ENCODE data around the gene SPDYA. TPM values are rescaled to one million over a fixed set of nuclear protein-coding genes. Genes with fewer than 3 reads are reported as not detected.

The SPDYA gene
- total RNA-seq, 1 experiment from 2014 or later = 0.87 TPM

DNA sequence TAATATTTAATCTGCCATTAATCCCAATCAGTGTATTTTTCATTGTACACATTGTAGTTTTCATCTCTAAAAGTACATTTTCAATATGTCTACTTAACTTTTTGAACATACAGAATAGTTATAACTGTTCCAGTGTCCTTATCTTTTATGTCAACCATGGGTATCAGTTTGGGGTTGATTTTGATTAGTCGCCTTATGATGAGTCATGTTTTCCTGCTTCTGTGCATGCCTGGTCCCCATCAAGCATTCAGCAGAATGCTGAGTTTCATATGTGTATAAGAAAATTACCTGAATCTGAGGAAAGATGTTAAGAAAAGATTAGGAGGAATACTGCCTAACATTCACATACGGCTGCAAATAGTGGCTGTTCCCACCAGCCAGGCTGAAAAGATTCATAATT is 17.7 kb downstream of the SPDYA start:
- Histone ChIP-seq H3K27me3 (ENCODE audit: control insufficient read depth, insufficient read depth, low read length) (no peaks in the 10 kb centered on the region), H3K4me1 (ENCODE audit: control insufficient read depth, insufficient read depth, low read length) (no peaks in the 10 kb centered on the region), H3K9me3 (ENCODE audit: control insufficient read depth, insufficient read depth, low read depth, low read length) (no peaks in the 10 kb centered on the region), H3K4me3 (ENCODE audit: low read depth in 2 of 2, low read length in 2 of 2) (no peak overlapping the region), H3K27ac (ENCODE audit: low read length) (no peak overlapping the region), H3K36me3 (ENCODE audit: control insufficient read depth, insufficient read depth, low read length) (no peaks in the 10 kb centered on the region)
- TF ChIP-seq POLR2AphosphoS5 (IDR thresholded peaks at IDR 0.05; ENCODE audit: low read depth, low read length) (no peak), TCF7L2 (IDR thresholded peaks at IDR 0.05; ENCODE audit: low read depth, low read length) (no peak), SIN3A (IDR thresholded peaks at IDR 0.05; ENCODE audit: borderline replicate concordance, insufficient read depth, low read depth, low read length) (no peak)
- TF ChIP-seq, protein P1, sequence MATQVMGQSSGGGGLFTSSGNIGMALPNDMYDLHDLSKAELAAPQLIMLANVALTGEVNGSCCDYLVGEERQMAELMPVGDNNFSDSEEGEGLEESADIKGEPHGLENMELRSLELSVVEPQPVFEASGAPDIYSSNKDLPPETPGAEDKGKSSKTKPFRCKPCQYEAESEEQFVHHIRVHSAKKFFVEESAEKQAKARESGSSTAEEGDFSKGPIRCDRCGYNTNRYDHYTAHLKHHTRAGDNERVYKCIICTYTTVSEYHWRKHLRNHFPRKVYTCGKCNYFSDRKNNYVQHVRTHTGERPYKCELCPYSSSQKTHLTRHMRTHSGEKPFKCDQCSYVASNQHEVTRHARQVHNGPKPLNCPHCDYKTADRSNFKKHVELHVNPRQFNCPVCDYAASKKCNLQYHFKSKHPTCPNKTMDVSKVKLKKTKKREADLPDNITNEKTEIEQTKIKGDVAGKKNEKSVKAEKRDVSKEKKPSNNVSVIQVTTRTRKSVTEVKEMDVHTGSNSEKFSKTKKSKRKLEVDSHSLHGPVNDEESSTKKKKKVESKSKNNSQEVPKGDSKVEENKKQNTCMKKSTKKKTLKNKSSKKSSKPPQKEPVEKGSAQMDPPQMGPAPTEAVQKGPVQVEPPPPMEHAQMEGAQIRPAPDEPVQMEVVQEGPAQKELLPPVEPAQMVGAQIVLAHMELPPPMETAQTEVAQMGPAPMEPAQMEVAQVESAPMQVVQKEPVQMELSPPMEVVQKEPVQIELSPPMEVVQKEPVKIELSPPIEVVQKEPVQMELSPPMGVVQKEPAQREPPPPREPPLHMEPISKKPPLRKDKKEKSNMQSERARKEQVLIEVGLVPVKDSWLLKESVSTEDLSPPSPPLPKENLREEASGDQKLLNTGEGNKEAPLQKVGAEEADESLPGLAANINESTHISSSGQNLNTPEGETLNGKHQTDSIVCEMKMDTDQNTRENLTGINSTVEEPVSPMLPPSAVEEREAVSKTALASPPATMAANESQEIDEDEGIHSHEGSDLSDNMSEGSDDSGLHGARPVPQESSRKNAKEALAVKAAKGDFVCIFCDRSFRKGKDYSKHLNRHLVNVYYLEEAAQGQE (IDR thresholded peaks at IDR 0.05; ENCODE audit: insufficient read depth in 1 of 2, low read depth in 2 of 2, low read length in 1 of 2) = no peak
- TF ChIP-seq, protein P2, sequence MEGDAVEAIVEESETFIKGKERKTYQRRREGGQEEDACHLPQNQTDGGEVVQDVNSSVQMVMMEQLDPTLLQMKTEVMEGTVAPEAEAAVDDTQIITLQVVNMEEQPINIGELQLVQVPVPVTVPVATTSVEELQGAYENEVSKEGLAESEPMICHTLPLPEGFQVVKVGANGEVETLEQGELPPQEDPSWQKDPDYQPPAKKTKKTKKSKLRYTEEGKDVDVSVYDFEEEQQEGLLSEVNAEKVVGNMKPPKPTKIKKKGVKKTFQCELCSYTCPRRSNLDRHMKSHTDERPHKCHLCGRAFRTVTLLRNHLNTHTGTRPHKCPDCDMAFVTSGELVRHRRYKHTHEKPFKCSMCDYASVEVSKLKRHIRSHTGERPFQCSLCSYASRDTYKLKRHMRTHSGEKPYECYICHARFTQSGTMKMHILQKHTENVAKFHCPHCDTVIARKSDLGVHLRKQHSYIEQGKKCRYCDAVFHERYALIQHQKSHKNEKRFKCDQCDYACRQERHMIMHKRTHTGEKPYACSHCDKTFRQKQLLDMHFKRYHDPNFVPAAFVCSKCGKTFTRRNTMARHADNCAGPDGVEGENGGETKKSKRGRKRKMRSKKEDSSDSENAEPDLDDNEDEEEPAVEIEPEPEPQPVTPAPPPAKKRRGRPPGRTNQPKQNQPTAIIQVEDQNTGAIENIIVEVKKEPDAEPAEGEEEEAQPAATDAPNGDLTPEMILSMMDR (IDR thresholded peaks at IDR 0.05) = no peak
- ChIA-PET POLR2A (no interaction called here), CTCF (no interaction called here)
- no TSS peak for BruUV-seq (replicated peaks)
- DNase-seq (ENCODE audit: low read depth, low spot score) (no peak), ATAC-seq (no peak)
- in situ Hi-C loops (cut with HindIII; ENCODE audit: low pct_unique_long_range_greater_than_20kb, low sequenced_read_pairs) = no loop called here
- intact Hi-C loops (cut with micrococcal nuclease; ENCODE audit: unreplicated experiment) = no loop called here

DNA sequence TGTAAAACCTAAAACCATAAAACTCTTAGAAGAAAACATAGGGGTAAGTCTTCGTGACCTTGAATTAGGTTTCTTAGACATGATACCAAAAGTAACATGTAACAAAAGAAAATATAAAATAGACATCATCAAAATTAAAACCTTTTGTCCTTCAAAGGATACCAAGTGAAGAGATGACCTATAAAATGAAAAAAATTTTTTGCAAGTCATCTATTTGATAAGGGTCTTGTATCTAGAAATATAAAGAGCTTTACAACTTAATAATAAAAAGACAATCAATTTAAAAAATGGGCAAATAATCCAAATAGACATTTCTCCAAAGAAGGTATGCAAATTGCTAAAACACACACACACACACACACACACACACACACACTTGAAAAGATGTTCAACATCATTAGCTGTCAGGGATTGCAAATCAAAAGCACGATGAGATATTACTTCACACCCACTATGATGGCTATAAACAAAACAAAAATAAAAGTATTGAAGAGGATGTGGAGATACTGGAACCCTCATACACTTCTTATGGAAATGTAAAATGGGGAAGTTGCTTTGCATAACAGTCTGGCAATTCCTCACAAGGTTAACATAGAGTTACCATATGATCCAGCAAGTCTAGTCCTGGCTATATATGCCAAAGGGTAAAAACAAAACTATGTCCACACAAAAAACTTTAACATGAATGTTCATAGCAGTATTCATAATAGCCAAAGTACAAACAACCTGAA is 23.3 kb downstream of the SPDYA start:
- Histone ChIP-seq H3K9me3 (ENCODE audit: control insufficient read depth, insufficient read depth, low read depth, low read length) (no peaks in the 10 kb centered on the region), H3K36me3 (ENCODE audit: control insufficient read depth, insufficient read depth, low read length) (no peaks in the 10 kb centered on the region), H3K4me1 (ENCODE audit: control insufficient read depth, insufficient read depth, low read length) (no peaks in the 10 kb centered on the region), H3K27ac (ENCODE audit: low read length) (no peak overlapping the region), H3K27me3 (ENCODE audit: control insufficient read depth, insufficient read depth, low read length) (no peaks in the 10 kb centered on the region), H3K4me3 (ENCODE audit: low read depth in 2 of 2, low read length in 2 of 2) (no peak overlapping the region)
- in situ Hi-C loops (cut with HindIII; ENCODE audit: low pct_unique_long_range_greater_than_20kb, low sequenced_read_pairs) = no loop called here
- ATAC-seq (no peak), DNase-seq (ENCODE audit: low read depth, low spot score) (no peak)
- ChIA-PET POLR2A (no interaction called here), CTCF (no interaction called here)
- BruUV-seq (replicated peaks) = no TSS peak
- TF ChIP-seq SIN3A (IDR thresholded peaks at IDR 0.05; ENCODE audit: borderline replicate concordance, insufficient read depth, low read depth, low read length) (no peak), POLR2AphosphoS5 (IDR thresholded peaks at IDR 0.05; ENCODE audit: low read depth, low read length) (no peak), TCF7L2 (IDR thresholded peaks at IDR 0.05; ENCODE audit: low read depth, low read length) (no peak)
- TF ChIP-seq, protein P1 (IDR thresholded peaks at IDR 0.05; ENCODE audit: insufficient read depth in 1 of 2, low read depth in 2 of 2, low read length in 1 of 2) = no peak
- TF ChIP-seq, protein P2 (IDR thresholded peaks at IDR 0.05) = no peak
- intact Hi-C loops (cut with micrococcal nuclease; ENCODE audit: unreplicated experiment) = no loop called here
